ENCODE results near the gene OR2S2.
"Not testable (repeated sequence)": the region's sequence is repeated elsewhere in the genome, so short reads cannot be mapped to it uniquely, and the experiment has no call there.

The OR2S2 gene

DNA sequence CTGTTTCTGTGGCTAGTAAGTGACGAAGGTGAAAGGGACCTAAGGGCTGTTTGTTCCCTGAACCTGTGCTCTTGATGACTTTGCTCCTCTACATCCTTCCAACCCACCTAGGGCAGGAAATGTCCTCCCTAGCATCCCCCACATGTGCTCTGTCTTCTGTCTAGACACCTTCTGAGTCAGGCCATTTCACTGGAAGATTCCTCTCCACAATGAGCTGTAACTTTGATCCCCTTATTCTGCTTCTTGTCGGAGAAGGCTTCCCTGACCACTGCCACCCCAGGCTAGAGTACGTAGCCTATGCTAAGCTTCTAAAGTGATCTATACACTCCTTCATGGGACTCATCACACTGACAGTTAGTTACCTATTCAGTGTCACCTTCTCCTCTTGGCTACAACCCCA is 27.0 kb downstream of the OR2S2 start:
- DNase-seq, result no peak

DNA sequence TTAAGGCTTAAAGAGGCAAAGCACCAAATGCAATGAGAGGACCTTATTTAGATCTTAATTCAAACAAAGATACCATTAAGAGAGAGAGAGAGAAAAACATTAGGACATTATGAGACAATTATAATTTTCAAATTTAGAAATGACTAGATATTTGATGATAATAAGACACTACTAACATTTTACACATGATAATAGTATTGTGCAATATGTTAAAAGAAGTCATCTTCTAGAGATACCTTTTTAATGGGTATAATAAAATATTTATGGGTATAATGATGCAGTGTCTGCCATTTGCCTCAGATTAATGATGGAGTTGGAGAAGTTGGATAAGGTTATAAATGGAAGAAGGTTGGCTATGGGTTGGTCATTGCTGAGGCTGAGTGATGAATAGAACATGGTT is 27.4 kb downstream of the OR2S2 start:
- no peak for DNase-seq

DNA sequence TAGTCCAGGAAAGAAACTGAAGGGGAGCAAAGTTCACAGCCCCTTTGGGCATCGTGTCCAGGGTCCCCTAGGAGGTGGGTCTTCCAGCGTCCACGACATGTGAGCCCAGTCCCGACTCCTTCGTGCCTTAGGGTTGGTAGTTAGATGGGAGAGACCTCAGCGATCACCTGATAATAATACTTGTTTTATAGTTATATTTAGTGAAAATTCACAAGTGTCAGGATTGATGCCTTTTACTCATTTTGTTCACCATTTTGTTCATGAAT is 28.6 kb downstream of the OR2S2 start:
- DNase-seq, result no peak

DNA sequence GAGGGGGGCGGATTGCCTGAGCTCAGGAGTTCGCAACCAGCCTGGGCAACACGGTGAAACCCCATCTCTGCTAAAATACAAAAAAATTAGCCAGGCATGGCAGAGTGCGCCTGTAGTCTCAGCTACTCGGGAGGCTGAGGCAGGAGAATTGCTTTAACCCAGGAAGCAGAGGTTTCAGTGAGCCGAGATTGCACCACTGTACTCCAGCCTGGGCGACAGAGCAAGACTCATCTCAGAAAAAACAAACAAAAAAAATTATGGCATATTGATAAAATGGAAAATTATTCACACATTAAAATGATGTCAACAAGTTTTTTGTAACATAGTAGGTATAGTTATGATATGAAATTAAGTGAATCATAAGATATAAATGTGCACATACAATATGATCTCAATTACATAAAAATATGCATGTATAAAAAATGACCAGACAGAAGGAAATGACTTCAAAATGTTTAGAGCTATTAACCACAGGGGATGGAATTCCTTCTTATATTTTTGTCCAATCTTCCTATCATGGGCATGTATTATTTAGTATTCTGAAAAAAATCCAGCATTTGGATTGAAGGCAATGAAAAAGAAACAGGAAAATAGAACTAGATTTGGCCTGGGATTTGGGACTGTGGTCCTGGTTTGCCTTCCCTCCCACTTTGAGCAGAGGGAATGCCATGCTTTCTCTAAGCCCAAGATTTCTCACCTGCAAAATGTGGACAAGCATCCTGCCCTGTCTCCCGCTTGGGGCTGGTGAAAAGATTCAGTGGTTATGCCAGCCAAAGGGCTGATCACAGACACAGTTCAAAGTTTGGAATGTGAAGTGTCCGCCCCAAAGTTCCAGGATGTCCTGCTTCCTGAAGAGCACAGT is 29.1 kb downstream of the OR2S2 start:
- DNase-seq, result no peak

DNA sequence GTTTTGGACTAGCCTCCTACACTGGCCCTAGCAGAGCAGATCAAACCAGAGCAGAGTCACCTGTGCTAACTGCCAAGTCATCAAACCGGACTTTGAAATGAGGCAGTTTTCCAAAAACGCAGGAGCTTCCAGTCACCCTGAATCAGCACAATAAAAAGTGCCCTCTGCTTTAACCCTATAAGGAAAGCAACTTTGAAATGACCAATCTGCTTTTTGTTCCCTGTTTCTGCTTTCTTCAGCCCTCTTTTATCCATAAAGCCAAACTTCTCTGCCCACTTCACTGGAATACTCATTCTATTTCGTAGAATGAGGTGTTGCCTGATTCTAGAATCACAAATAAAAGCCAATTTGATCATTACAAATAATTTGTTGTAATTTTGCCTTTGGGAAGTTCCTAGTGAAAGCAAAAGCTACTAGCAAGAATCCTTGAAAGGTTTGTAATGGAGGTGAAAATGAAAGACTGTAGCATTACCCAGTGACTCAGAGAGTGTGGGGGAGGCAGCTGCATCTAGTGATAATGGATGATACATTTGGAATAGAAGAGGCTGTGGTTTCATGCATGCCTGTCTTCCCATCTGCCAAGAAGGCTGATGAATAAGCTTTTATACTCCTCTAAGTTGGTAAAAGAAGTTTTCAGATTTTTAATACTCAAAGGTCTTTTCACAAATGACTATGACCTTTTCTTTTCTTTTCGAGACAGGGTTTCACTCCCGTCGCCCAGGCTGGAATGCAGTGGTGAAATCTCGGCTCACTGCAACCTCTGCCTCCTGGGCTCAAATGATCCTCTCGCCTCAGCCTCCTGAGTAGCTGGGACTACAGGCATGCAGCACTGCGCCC is 33.8 kb downstream of the OR2S2 start:
- no peak for DNase-seq

DNA sequence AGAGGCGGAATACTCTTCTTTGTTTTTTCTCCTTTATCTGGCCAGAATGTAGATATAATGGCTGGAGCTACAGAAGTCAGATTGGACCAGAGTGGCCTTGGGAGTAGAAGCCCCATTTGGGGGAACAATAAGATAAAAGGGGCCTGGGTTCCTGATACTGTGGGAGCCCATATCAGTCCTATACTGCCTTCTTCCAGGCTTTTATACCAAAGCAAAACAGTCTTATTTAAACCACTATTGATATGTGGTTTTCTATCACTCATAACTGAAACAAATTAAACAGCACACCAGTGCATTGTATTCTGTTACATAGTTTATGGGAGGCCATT is 34.4 kb downstream of the OR2S2 start:
- DNase-seq, result no peak

DNA sequence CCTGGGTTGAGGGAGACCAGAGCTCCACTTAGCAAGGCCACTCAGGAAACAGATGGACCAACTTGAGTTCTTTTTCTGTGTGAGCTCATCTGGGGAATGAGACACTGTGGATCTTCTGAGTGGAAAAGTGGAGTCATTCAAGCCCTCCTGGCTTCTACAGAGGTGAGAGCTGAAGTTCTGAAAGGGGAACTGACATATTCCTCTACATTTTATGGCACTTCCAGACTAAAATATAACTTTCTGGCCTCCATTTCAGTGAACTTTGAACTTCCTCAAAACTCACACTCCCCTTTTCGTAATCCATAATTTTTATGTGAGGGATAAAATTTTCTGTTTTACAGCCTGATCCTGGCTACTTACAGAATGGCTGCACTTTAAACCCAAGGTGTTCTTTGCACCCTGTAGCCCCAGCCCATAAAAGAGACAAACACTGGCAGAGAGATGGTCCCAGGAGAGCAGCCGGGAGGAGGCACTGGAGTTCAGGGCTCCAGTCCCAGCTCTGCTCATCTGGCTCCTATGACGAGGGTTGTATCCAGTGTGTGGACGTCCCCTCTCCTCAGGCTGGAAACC is 37.8 kb downstream of the OR2S2 start:
- DNase-seq, result no peak

DNA sequence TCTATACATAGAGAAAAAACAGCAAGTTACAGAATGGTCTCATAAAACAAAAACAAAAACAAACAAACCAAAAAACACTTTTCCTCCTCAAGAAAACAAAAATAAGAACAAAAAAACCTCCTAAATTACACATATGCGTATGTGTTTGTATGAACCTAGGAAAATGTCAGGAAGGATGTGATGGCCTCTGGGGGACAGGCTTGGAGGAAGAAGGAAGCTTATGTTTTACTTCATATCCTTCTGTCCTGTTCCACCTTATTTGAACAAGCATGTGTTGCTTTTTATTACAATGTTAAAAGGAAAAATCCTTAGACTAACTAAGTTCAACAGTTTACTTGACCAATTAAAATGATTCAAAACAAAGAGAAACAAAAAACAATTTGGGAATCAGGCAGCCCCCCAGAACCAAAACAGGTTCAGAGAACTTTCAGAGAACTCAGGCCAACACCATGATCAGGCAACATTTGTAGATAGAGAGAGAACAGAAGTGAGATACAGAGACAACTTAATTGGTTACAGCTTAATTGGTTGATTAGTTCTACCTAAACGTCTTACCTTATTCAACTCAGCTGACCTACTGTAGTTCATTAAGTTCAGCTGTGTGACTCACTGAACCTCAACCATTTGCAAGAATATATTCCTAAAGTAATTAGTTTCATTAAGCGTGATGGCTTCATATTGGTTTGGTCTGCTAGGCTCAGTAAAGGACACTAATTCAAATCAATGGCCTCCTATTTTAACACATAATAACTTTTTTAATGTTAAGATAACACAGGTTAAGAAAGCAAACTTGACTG is 38.5 kb downstream of the OR2S2 start:
- DNase-seq, result no peak

DNA sequence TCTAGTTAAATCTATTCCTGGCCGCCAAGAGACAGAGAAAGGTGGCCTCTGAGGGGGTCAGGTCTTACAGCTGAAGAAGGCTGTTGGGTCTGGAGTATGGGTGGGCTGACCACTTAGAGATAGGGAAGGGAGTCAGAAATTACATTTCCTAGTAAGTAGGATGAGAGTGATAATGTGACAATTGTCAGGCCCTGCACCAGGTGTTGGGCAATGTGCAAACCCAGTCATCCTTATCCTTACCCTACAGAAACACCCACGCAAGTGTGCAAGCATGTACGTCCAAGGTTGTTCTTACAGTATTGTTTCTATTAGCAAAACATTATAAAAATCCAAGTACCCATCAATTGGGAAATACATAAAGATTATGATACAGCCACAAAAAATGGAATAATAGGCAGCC is 39.2 kb downstream of the OR2S2 start:
- no peak for DNase-seq

DNA sequence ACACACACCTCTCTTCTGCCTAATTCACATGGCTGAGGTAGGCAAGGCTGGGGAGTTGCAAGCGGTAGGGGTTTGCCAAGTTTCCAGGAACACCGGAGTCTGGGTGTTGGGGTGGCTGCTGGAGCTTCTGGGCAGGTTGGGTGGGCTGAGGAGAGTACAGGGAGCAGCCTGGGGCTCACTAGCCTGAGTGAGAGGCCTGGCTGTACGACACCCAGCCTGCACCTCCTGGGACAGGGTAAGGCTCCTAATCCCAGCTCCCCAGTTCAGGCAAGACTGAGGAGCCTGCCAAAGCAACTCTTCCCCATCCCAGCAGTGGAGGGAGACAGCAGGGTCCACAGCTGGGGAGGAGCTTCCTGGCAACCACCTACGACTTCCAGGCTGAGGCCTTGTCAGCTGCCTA is 40.7 kb downstream of the OR2S2 start:
- no peak for DNase-seq

DNA sequence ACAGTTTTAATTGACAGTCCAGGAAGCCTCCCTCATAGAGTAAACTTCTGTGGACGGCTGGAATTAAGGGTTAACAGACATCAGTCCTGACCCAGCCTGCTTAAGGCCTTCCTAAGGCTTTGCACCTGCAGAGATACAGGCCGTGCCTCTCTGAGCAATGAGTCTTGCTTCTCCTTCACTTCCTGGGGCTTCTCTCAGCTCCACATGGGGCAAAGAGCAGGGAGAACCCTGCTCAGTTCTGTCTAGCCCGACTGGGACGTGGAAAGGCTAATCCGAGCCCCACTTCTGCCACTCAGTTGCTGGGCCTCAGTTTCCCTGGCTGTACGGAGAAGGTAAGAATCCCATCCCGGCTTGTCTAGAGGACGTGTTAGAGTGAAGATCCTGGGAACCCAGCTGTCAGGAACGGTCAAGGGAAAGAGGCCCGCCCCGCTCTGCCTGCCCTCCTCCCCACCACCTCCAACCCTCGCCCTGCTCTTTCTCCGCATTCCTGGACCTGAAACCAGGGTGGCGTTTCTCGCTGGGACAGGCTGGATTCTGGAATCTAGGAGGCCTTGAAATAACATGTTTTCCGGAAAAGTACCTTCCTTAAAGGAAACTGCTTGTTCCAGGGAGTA is 42.2 kb downstream of the OR2S2 start:
- DNase-seq, result no peak

DNA sequence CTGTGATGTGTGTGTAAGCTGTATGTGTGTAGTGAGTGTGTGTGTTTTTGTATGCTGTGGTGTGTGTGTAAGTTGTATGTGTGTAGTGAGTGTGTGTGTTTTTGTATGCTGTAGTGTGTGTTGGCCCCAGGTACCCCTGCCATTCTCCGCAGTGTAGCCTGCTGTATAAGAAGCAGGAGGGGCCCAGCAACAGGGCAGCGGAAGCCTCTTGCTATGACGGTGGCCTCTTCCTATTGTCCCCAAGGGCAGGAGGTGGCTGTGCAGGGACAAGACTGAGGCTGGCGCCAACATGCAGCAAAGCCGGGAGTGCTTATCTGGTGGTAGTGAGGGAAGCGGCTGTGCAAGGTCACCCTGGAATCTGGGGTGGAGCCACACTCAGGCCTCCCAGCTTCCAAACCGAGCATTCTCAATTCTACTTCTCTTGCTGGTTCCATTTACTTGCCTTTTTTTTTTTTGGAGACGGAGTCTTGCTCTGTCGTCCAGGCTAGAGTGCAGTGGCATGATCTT is 43.6 kb downstream of the OR2S2 start:
- no peak for DNase-seq

DNA sequence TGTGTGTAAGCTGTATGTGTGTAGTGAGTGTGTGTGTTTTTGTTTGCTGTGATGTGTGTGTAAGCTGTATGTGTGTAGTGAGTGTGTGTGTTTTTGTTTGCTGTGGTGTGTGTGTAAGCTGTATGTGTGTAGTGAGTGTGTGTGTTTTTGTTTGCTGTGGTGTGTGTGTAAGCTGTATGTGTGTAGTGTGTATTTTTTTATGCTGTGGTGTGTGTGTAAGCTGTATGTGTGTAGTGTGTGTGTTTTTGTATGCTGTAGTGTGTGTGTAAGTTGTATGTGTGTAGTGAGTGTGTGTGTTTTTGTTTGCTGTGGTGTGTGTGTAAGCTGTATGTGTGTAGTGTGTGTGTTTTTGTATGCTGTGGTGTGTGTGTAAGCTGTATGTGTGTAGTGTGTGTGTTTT is 44.5 kb downstream of the OR2S2 start:
- DNase-seq, result not testable (repeated sequence)

DNA sequence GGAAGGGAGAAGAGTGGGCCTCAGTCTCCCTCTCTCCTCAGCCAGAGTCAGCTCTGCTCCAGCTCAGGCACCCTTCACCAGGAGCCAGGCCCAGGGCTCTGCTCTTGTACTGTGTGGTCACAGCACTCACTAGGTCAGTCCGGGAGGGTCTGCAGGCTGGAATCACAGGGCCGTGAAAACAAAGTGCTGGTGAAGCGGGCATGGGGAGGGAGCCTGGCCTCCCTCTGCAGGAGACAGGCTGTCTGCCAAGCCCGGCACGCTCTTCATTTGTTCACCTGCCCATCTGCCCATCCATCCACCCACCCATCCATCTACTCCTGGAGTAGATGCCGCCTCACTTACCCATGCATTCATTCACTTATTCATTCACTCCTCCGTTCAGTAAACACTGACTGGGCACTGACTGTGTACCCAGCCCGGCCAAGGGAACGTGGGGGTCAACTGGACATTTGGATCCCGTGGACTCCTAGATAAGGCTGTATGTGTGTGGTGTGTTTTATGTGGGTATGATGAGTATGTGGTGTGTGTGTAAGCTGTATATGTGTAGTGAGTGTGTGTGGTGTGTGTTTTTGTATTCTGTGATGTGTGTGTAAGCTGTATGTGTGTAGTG is 45.1 kb downstream of the OR2S2 start:
- no peak for DNase-seq

DNA sequence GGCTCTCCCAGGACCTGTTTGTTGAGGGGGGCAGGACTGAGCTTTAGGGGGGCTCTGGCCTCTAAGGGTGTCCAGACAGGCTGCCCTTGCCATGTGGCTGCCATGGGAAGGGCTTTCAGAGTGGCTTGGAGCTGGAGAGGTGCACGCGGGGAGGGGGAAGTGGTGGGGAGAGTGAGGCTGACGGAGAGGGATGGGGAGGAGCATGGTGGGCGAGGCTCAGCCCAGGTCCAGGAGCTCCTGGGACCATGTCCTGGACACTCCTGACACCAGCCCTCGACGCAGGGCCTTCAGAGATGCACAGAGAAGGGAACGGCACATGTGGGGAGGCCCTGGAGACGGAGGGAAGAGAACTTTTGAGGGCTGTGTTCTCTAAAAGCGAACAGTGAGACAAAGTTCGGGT is 46.3 kb downstream of the OR2S2 start:
- no peak for DNase-seq

DNA sequence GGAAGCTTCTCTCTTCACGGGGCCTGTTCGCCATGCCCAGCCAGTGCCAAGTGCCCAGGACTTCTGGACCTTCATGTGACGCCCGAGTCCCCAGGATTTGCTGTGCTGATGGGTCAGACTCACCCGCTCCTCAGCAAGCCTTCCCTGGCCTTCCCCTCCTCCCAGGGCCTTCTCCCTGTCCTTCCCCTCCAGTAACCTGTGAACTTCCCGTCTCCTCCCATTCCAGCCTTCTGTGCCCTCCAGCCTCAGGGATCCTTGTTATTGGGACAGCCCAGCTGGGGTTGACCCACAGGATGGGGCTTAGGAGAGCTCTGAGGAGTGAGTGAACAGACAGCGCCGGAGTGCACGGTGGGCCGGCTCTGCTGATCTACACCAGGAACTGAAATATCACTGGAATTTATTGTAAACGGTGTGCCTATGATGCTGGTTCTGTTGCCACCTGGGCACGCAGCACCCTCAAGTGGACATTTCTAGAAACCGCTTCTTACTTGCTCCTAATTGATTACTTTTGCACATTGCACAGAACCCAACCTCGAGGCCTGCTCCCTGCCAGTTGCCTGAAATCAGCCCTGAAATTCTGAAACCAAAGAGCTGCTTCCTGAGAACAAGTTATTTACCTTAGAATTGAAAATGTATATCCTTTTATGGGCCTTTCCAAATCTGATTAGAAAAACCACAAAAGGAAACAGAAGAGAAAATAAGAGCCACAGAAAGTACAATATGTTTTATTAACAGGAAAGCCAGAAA is 47.2 kb downstream of the OR2S2 start:
- DNase-seq, result no peak

DNA sequence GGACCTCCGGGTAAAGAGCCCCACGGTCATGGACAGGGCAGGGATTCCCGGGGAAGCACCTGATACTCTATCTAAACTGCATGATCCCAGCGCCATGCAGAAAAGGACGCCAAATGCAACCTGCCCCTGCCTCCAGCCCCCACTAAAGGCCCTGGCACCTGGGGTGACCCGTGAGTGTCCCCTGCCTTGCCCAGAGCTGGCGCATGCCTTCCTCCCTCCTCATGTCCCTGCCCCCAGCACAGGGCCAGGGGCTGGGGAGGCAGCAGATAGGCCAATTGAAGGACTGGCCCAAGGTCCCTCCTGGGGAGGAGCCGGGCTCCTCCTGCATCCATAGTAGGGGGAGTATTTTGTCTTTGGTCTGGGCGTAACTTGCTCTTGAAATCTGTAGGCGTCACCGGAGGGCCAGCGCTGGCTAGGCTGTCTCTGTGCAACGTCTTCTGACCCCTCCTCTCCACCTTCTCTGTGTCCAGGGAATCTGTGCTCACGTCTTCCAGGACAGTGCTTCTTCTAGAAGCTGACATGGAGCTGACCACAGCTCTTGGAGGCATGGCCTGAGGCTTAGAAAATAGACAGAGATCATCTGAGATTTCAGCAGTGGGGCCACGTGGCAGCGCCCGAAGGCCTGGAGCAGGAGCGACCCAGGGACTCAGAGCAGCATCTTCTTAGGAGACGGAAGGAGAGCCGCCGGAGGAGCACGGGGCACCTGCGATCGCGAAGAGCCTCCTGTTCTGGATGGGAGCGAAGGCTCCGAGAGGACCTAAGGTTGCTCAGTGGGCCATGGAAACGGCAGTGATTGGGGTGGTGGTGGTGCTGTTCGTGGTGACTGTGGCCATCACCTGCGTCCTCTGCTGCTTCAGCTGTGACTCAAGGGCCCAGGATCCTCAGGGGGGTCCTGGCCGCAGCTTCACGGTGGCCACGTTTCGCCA is 48.0 kb downstream of the OR2S2 start:
- no peak for DNase-seq

DNA sequence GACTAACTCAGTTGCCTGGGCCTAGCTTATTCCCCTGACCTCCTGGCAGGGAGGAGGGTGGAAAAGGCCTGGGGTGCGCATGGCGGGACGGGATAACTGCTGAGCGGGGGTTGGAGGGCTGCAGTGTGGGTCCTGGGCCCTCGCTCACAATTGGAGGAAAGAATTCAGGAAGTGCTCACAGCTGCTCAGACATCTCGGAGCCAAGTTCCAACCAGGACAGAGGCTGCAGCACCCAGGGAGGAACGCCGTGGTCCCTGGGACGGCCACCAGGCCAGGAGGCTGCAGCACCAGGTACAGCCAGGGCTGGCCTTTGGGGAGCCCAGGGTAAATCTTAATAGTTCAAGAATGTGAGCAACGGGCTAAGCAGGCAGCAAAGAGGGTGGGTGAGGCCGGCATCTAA is 48.7 kb downstream of the OR2S2 start, which contains the start of gene SPAAR:
TSS of gene SPAAR (plus strand) at position 217 of the 400 bp plus-strand sequence. CDS start 974 bp downstream, outside the sequence.
- no peak for DNase-seq

DNA sequence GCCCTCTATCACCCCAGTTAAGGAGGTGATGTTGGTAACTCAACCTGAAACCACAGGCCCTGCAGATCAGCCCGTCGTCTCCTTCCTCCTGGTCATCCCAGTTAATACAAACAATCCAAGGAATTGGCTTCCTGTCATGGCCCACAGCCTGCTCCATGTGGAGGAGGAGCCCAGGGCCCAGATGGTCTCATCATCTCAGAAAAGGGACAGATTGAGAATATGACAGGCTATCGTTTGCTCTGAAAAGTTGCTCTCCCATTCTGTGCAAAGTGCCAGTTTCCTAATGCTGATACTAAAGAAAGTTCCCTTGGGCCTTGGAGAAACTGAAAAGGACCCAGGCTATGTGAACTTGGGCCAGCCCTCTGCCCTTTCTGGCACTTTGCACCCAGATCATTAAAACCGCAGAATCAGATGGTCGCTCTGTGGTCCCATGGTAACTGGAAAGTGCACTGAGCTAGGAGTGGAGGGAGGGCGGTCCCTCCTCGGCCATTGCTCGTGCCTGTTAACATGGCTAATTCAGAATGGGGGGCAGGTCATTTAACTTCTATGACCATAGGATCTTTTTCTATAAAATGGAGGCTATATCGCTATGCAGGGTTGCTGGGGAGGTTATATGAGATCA is 49.3 kb downstream of the OR2S2 start:
- DNase-seq, result no peak
